Kidney tubule cell (primary cell): ENCODE measurements around the gene RNF26.
A peak's percentile ranks its signal among the peaks of the same experiment; 100 is the strongest.

Experiments
- DNase-seq: peaks from one replicate; pipeline ENCODE4 v3.0.0-alpha.2; 2018; ENCODE audit warnings: low spot score

Gene RNF26

DNA sequence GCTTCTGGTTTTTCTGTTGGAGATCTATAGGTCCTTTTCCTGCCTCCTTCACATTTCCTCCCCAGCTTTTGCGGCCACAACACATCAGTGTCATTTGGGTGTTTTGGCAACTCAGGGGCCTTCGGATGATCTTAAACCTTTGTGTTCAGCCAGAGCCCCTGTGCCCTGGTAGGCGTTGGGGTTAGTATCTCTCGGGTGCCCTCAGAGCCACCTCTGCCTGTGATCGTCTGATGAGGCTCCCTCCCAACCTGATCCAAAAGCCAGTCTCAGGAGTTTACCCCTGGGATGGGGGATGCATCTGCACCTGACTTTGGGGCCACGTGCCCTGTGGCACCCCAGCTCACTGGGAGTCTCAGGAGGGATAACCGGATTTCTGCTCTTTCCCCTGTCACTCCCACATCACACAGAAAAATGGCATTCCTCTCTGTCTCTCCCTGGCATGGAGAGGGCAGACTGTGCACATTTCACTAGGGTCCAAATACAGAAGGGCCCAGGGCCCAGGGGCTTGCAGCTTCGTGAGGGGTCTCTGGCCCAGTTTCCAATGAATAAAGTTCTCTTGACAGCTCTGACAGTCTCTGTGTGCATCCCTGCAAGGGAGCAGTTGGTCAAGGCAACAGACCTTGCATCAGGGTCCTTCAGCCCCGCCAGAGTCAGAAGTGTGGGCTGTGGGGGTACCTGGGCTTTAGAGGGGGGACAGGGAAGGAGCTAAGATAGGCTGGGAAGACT is 2.6 kb downstream of the RNF26 start:
- no peak for DNase-seq

DNA sequence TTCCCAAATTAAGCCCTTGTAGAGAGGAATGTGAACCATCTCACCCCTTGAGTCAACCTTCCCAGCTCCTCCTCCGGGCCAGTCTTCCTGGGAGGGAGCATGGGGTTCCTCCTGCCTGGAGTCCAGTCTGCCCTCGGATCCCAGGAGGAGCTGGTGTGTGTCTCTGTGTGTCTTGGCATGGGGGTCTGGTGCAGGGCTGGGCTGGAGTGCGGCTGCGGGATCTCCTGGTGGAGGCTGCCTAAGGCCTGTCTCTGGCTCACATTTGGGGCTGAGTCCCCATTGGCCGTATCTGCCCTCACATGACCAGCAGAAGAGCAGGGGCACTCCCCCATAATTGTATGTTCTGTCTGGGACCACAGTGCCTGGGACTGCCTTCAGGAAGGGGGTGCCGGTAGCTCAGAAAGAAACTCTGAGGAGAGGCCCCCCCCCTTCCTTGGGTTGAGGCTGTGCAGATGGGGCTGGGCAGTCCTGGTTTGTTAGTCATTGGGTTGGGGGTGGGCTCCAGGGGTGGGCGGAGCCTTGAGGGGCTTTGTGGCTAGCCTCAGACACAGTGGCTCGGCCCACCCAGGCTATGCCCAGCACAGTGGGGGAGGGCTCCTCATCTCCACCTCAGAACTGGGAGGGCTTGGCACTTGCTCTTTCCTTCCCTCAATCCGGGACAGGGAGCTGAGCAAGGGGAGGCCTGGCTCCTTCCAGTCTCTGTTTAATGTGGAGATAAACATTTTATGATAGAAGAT is 3.4 kb downstream of the RNF26 start:
- DNase-seq, result no peak

DNA sequence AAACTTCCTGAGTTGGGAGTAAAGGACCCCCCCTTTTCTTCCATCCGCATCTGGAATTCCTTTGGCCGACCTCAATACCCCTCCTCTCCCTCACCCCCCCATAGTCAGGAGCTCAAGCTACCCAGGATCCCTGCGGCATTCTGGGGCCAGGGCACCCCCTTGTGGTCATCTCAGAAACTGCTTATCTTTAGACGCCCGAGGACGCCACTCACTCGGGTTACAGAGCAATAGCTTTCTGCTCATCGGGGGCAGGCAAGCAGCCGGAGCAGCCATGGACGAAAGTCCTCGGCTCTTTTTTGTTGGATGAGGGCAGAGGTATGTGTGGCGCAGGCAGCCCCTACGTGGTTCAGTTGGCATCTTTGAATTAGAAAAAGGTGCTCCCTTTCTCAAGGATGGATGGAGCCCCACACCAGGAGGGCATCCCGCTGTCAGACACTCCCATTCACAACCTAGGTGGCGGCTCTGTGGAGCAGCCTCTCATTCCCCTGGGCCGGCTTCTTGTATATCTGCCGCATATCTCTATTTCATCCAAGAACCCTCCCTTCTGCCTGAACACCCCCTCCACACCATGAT is 4.1 kb downstream of the RNF26 start:
- peak; percentile 74 for DNase-seq

DNA sequence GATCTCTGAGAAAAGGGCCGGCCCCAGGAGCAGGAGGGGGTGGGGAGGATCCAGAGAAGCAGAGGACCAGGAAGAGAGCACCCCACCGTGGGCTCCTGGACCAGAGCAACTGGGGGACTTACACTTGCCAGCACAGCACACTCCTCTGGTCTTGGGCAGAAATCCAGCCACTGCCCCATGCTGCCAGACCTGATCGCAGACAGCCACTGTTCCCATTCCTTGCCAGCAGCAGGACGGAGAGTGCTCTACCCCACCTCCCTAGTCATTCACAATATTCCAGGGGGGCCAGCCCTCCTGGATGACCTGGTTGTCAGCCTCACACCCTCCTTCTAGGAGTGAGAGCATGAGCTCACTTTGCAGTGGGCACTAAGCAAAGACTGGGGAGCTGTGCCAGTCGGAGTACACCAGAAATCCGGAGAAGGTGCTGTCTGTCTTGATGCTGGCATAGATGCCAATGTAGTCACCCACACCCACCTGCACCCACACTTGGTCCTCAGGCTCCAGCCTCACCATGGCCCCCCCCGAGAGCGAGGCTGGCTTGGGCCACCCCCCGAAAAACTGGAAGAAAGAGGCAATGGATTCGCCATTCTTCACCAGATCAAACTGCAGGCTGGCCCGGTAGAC is 4.8 kb downstream of the RNF26 start:
- DNase-seq, result no peak

DNA sequence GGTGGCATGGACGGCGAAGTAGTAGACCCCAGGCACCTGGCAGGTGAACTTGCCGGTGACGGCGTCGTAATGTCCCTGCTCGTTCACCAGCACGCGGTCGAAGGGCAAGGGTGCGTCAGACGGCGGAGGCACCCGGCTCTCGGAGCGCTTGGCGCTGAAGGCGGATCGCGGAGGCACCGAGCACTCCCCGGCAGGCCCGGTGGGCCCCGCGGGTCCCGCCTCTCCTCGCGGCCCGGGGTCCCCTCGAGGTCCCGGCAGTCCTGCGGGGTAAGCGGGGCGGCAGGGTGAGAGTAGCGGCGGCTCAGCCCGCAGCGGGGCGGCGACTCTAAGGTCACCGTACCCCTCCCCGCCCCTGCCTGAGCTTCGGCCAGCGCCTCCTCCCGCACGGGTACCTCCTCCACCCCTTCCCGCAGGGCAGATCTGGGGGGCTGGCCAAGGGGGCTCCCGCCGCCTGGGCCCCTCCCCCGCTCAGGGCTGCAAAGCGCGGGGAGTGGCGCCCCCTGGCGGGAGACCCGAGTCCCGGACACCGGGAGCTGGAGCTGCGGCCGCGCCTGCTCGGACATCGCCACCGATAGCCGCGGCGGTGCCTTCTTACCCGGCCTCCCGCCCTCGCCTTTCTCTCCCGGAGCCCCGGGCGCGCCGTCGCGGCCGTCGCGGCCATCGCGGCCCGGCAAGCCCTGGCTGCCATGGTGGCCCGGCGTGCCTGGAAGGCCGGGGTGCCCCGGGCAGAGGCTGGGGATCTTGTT is 5.4 kb downstream of the RNF26 start:
- DNase-seq, result peak; percentile 52

DNA sequence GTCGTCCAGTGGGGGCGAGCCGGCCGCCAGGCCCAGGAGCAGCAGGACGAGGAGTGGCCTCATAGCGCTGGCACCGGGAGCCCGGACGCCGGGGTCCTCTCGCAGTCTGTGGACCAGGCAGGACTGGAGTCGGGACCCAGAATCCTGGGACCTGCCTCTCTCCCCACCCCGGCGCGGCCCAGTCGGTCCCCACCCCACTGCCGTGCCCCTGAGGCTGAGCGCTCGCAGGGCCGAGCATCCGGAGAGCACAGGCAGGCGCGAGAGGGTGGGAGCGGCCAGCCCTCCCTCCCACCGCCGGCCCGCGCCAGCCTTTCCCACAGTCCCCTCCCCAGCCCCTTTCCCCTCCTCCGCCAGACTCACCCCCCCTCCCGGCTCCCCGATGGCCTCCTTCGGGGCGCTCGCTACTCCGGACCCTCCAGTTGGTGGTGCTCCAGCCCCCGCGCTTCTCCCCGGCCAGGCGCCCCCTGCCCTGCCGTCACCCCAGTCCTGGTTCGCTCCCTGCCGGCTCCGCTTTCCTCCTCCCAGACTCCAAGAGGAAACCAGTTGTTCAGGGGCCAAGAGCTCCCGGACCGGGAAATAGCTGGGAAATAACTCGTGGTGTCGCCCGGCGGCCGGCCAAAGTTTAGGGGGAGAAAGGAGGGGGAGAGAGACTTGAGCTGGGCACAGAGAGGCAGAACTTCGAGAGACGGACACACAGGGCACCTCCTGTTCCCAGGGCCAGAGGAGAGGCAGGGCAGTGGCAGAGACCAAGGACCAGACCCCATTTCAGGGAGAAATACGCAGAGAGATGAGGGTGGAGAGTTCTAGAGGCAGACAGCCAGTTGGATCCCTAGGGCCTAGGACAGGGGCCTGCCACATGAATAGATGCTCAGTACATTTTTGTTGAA is 6.3 kb downstream of the RNF26 start, which contains the start of gene C1QTNF5:
TSS of gene C1QTNF5 (minus strand) at position 549 of the 887 bp plus-strand sequence. CDS start at position 63, 486 bp downstream.
- DNase-seq, result peak; percentile 28

DNA sequence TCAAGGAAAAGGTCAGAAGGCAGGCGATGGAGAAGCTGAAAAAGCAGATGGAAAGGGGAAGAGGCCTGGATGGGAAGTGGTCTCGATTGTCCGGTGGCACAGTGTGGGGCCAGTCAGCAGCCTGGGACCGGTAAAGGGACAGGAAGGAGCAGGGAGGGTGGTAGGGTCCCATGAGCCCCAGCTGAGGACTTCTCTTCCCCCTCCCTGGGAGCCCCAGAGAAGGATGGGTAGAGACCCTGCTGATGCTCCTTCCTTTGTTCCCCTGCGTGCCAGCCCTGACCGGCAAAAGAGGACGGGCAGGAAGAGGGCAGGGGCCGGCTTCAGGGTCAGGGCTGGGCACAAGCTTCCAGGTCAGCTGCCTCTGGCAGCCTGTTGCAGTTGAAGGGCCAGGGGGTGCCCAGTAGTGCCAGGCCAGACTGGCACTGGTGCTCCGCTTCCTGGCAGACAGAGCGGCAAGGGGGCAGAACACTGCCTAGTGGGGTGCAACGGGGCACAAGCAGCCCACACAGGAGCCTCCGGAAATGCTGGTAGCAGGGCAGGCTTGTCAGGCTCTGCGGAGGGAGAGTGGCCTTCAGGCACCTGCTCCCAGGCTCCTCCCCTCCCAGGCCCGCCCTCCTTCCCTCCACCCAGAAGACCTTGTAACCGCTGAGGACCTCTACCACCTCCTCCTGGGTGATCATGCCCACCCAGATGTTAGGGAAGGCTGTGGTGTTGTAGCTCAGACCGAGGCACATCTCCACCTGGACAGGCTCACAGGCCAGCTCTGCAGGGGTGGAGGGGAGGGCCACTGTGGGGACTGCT is 7.1 kb downstream of the RNF26 start:
- no peak for DNase-seq

DNA sequence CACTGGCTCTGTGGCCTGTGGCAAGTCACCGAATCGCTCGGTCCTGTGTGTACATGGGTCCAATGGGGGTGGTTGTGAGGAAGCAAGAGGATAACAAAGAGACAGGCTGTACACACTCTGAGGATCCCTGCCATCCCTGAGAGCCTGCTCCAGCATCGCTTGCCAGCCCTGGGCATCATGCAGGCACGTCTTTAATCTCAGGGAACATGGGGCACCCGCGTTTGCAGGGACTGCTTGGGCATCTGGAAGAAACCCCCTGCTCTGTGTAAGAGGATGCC is 7.6 kb downstream of the RNF26 start:
- DNase-seq, result no peak

DNA sequence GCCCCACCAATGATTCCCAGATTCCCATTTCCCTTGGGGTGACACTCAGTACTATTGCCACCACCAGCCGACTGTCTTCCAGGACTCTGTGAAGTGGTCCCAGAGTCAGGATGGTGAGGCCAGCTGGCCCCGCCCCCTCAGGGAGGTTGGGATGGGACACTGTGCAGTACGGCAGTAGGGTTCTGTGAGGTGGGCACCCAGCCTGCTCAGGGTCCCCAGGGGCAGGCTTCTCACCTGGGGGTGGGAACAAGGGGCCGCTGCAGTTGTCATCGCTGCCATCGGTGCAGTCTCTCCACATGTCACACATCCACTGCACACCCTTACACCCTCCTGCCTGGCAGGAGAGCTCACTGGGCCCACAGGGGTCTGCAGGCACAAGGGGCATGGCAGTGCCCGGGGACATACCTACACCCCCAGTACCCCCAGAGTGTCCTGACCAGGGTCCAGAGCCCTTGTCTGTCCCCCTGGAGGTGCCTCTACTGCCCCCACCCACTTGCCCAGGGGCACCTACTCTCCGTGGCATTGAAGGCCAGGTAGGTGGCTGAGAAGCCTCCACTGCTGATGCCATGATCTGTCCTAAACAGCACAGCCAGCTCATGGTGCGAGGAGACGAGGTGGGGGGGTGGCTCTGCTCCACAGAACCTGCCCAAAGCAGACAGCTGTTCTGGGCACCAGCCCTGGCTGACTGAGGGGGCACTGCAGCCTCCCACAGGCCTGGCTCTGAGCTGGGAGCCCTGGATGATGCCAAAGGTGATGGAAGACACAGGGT is 8.2 kb downstream of the RNF26 start:
- no peak for DNase-seq

DNA sequence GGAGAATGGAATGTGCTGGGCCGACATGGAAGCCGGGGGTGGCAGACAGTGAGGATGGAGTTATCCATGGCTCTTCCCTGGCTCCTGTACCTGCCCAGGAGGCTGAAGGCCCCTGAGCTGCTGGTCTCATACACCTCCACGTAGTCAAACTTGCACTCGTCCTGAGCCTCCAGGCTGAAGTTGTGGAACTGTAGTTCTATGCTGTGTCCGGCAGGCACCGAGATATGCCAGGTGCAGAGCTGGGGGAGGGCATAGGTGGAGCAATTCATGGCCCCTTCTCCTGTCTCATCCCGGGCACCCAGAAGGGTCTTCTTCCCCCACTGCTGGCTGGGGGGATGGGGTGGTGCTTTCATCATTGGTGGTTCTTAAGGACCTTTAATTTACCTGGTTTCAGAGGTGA is 9.4 kb downstream of the RNF26 start:
- DNase-seq, result no peak

DNA sequence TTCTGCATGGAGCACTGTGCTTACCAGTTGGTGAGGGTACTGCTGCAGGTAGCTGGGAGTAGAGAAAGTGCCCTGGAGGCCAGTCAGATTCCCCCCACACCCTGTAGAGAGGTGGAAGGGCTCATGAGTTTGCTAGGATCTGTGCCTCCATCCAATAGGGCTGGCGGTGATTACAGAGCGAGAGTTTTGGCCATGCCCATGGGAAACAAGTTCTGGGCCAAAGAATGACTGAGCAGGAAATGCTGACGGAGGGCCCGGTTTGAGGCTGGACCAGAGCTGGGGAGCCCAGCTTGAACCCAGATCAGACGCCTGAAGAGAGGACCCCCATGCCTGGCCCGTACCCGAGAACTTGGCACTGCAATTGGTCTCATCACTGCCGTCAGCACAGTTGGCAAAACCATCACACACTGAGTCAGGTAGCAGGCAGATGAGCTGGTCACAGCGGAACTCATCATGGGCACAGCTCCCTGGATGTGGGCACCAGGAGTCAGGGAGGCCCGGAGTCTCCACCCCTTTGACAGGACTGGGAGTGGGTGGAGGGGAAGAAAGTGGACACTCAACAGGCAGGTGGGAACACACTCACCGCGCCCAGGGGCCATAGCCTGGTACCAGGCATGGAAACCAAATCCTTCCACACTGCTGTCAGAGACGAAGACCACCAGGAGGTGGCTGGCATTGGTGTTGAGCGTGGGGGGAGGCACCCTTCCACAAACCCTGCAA is 10.1 kb downstream of the RNF26 start:
- no peak for DNase-seq

DNA sequence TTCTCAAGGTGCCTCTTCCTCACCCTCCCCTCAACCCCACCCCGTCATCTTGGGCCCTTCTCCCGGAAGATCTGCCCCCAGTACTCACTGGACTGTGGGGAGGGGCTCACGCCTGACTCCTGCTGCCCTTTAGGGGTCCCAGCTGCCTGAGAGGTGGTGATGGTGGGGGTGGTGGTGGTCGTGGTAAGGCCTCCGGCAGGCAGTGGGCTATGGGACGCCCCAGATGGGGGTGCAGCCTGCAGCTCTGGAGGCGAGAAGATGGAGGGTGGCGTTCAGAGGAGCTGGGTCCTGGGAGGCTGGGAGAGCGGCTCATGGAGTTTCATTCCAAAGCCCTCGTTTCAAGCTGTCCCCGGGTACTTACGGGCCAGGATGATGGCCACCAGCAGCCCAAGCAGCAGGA is 11.4 kb downstream of the RNF26 start:
- DNase-seq, result no peak

DNA sequence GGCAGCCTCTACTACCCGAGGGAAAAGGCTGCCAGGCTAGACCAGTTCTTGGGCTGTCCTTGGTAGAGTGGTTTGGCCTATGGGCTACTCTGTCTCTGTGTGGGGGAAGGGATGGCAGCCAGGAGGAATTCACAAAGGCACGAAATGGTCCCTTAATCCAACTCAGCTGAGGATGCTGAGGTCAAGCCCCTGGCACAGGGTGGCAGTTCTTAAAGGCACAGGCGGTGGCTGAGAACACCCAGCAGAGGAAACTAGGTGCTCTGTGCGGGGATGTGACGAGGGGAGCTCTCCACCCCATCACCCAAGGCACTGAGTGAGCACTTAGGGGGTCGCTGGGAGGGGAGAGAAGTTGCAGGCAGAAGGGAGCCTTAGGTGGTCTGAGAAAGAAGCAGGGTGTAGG is 12.3 kb downstream of the RNF26 start, which contains the start of gene MFRP:
TSS of gene MFRP (minus strand) at position 101 of the 400 bp plus-strand sequence. CDS start 192 bp downstream, outside the sequence.
- DNase-seq, result no peak

DNA sequence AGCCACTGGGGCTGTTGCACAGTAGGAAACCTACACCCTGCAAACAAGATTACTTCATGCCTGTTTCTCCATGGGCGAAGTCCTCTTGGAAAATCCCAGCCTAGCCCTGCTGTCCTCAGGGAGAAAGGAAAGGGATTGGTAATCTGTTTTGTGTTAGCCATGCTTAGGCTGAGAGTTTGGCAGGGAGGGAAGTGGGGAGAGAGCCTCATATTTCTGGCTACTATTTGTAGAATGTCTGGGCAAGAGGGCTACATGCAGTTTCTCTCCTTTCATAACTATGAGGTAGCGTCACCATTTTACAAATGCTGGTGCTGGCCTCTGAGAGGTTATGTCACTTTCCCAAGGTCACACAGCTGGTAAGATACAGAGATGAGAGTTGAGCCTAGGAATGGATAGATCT is 12.9 kb downstream of the RNF26 start:
- no peak for DNase-seq

DNA sequence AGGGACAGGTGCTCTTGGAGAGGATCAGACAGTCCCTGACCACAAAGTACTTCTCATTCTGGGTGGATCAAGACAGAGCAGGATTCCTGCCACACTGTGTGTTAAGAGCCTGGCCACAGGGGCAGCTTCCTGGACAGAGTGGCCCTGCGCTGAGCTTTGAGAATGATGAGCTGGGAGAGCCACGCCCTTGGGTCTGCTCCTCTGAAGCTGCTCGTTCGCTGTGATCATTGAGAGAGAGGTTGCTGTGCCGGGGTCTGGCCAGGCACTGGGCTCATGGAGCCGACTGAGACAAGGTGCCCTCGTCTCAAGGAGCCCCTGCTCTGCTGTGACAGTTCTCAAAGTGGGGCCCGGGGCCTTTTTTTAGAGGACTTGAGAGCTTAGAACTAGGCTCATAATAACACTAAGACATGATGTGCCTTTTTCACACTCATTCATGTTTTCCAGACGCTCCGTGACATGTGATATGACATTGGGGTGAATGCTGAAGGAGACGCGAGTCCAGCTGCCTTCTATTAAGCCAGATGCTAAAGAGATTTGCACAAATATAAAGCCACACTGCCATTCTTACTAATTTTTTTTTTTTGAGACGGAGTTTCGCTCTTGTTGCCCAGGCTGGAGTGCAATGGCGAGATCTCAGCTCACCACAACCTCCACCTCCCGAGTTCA is 13.7 kb downstream of the RNF26 start:
- DNase-seq, result no peak

DNA sequence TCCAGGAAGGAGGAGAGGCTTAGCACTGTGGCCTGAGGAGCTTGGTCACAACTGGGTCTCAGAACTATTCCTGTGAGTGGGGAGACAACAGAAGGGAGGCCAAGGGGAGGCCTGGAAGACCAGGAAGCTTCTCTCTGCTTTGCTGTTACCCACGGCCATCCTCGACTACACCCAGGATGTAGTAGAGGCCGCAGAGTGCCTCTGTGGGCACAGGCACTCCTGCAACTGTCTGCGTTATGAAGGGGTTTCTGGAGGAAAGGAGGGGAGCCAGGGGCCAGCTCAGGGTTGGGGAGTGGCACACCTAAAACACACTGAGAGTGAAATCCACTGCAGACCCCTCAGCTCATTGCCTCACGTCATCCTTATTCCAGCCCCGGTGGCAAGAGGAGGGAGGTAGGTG is 16.0 kb downstream of the RNF26 start:
- no peak for DNase-seq

DNA sequence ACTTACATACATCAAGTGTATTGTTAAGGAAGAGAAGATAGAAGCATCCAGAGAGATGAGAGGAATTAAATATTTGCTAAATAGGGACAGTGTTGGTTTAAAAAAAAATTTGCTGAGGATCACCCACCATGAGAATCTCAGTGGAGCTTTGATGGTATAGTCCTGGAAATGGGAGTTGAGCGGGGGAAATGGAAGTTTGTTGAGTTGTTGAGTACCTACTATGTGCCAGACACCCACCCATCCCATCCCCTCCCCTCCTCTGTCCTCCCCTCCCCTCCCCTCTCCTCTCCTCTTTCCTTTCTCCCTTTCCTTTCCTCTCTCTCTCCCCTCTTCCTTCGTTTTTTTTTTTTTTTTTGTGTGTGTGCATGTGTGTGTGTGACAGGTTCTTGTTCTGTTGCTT is 16.9 kb downstream of the RNF26 start:
- DNase-seq, result no peak

DNA sequence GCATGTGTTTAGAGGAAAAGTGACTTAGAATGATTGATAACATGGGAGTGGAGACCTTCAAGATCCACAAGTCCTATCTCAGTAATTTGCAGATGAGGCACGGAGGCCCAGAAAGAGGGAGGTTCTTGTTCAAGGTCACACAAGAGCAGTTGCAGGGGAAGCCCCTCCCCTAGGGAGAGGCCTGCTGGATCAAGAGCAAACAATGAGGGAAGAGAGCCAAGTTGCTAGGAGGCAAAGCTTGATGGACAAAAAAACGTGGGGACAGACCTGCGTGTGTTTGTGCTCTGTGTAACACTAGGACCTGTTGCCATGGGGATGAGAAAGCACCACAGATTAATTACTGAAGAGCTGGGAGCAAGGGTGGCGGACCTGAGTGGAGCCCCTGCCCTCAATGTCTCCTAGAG is 18.5 kb downstream of the RNF26 start:
- DNase-seq, result peak; percentile 37
